Measurements from ENCODE around the gene CATSPERZ.
"Not testable (repeated sequence)": the region's sequence is repeated elsewhere in the genome, so short reads cannot be mapped to it uniquely, and the experiment has no call there.

CATSPERZ gene

GRCh38 chr11:64304316-64305072 is 4.3 kb downstream of the CATSPERZ start:
- DNase-seq (ENCODE audit: low spot score), result peak; percentile 92

DNA sequence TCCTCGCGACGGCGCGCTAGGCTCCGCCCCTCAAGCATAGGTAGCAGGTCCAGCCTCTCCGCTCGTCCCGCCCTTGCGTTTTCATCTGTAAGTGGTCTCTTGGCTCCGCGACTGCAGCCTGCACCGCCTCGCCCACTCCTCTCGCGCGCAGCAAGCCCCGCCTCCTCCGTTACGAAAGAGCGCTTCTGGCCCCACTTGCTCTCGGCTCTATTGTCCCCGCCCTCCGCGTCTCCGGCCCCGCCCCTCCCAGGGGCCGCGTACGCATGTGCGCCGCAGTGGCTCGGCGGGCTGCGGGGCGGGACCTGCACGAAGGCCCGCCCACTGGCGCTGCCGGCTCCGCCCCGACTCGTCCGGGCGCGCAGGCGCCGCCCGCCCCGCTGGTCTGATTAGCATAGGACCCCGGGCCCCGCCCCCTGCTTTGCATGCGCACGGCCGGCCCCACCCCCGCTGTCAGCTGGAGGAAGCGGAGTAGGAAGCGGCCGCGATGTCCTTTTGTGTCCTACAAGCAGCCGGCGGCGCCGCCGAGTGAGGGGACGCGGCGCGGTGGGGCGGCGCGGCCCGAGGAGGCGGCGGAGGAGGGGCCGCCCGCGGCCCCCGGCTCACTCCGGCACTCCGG is 5.0 kb downstream of the CATSPERZ start, which contains the start of gene ESRRA:
Gene ESRRA, plus strand, starts transcription at position 450 of the 616 bp plus-strand sequence. CDS start 1,656 bp downstream, outside the sequence.
- DNase-seq (ENCODE audit: low spot score), result peak; percentile 97

DNA sequence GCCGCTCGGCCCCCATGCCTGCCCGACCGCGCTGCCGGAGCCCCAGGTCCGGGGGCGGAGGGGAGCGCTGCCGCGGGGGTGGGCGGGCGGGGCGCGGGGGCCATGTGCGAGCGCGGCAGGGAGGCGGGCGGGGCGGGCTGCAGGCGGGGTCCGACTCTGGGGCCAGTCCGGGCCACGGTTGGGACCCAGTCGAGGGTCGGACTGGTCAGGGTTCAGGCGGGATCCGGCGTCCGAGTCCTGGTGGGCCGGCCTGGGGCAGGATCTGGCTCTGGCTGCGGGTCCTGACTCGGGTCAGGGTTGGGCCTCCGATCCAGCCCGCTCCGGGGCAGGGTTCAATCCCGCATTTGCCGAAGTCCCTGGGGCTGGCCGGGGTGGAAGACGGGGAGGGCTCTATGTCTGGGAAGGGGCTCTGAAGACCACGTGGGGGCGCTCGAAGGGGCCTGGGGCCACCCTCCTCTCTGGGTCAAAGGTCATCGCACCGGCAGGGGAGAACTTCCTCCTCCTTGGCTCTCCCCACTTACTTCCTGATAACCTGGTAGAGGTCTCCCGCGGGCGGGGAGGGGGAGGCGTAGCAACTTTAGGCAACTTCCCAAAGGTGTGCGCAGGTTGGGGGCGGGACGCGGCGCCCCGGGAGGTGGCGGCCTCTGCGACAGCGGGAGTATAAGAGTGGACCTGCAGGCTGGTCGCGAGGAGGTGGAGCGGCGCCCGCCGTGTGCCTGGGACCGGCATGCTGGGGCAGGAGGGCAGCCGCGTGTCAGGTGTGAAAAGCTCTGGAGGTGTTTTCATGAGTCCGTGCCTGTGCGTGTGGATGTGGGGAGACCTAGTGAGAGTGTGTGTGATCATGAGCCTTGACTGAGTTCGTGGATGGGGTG is 5.8 kb downstream of the CATSPERZ start:
- peak; percentile 73 for DNase-seq (ENCODE audit: low spot score)

DNA sequence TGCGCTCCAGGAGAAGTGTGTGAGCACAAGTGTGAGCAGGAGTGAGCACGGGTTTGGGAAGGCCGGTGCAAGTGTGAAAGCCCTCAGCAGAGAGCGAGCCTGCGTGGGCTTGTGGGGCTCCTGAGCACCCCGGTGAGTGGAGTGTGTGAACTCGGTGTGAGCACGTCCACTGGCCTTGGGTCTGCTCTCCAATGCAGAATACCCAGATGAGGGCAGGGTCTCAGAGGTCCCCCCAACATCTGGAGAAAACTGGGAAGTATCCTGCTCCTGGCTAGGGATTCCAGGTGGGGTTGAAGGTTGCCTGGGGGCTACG is 6.4 kb downstream of the CATSPERZ start:
- no peak for DNase-seq (ENCODE audit: low spot score)

DNA sequence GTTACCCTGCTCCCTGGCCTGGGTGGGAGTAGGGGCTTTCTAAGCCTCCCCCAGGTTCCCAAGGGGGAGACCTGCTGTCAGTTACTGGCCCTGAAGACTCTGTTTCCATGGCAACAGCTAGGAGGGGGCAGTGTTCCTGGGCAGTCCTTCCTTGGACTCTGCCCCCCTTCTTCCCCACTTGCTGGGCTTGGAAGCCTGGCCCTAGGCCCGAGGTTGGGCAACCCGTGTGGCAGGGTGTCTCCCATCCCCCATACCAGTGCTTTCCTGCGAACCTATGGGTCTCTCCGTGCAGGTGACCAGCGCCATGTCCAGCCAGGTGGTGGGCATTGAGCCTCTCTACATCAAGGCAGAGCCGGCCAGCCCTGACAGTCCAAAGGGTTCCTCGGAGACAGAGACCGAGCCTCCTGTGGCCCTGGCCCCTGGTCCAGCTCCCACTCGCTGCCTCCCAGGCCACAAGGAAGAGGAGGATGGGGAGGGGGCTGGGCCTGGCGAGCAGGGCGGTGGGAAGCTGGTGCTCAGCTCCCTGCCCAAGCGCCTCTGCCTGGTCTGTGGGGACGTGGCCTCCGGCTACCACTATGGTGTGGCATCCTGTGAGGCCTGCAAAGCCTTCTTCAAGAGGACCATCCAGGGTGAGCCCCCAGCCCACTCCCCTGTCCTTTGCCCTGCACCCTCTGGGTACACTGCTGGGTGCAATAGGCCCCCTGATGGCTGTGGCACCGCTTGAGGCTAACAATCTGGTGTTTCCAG is 6.9 kb downstream of the CATSPERZ start:
- DNase-seq (ENCODE audit: low spot score), result no peak

- not testable (repeated sequence) for DNase-seq (ENCODE audit: low spot score)
Observed at GRCh38 chr11:64307795-64308194, 7.6 kb downstream of the CATSPERZ start.

- DNase-seq (ENCODE audit: low spot score), result no peak
Observed at GRCh38 chr11:64312947-64313346, 12.8 kb downstream of the CATSPERZ start.

GRCh38 chr11:64313491-64314145 is 13.5 kb downstream of the CATSPERZ start:
- no peak for DNase-seq (ENCODE audit: low spot score)

DNA sequence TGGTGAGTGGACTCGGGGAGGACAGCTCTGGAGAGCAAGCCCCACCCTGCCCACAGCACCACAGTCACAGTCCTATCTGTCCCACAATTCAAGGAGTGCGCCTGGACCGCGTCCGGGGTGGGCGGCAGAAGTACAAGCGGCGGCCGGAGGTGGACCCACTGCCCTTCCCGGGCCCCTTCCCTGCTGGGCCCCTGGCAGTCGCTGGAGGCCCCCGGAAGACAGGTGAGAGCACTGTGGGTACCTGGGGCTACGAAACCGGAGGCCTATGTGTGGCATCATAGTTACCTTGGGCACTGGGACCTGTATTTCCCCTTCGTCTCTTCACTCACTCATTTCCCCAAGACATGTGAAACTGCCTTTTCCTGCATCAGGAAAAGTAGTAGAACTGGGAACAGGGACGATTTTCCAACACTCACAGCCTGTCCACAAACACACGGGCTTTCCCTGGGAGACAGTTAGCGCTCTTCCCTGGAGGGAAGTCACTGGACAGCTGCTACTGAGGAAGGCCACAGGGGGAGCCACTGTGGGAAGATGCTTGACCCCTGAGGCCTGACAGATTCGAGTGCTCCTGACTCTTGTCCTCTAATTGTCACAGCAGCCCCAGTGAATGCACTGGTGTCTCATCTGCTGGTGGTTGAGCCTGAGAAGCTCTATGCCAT is 14.1 kb downstream of the CATSPERZ start:
- DNase-seq (ENCODE audit: low spot score), result no peak

DNA sequence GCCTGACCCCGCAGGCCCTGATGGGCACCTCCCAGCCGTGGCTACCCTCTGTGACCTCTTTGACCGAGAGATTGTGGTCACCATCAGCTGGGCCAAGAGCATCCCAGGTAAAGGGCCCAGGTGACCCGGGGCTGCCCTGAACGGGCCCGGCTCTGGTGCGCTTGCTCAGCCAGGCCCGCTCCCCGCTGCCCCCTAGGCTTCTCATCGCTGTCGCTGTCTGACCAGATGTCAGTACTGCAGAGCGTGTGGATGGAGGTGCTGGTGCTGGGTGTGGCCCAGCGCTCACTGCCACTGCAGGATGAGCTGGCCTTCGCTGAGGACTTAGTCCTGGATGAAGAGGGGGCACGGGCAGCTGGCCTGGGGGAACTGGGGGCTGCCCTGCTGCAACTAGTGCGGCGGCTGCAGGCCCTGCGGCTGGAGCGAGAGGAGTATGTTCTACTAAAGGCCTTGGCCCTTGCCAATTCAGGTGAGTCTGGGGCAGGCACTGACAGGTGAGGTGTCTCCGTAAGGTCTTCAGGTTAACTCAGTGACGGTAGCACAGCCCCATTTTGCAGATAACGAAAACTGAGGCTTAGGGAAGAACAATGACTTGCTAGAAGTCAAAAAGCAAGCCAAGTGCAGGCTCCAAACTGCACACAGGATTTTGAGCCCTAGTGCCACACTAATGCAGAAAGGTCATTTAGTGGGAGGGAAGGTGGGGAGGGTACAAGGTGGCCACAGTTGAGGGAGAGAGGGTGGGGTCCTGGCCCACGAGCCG is 14.8 kb downstream of the CATSPERZ start:
- DNase-seq (ENCODE audit: low spot score), result no peak

- DNase-seq (ENCODE audit: low spot score), result not testable (repeated sequence)
Observed at GRCh38 chr11:64315667-64316526, 15.7 kb downstream of the CATSPERZ start.

DNA sequence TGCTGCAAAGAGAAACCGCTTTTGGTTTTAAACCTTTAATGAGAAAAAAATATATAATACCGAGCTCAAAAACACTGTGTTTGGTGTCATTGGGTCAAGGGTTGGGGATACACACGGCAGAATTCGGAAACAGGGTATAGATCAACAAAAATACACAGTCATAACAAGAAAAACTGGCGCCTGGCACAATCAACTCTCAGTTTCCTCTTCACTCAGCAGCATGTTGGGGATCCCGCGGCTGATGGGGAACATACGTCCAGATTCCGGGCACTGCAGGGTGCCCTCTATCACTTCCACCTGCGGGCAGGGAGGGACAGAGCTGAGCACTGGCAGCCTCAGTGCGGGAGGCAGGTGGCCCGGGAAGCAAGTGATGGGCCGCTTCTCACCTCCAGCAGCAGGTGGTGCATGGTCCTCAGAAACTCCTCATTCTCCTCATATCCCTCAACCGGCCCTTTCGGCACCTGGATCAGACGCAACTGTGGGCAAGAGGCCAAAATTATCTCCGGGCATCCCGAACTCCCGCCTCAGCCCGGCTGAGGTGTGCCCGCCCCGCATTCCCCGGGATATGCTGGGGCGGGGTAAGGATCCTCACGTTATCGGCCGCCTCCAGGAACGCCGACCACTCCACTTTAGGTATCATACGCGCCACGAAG is 16.6 kb downstream of the CATSPERZ start:
- DNase-seq (ENCODE audit: low spot score), result peak; percentile 30

DNA sequence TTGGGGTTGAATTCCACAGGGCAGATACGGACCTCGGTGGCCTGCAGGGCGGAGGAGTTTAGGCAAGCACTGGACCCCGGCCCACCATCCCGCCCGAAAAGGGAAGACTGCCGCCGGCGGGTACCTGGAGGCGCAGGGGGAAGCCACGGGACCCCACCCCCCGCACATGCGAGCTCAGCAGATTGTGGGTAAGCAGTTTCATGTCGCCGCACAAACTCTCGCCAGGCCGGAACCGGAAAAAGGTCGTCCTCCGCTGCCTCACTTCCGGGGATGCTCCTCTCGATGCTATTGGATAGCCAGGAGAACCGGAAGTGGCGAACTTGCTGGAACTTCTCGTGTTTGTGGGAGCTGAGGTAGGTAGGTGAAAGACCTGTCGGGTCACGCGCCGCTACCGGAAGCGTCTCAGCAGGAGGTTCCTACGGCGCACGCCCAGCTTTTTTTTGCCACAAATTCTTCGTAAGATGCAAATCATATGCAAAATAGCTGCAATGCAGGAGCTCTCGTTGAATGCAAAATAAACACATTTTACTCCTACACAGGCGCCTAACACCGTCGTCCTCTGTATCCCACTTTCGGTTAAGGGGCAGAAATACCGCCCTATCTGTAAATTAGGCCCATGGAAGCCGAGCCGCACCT is 17.3 kb downstream of the CATSPERZ start, which contains the start of gene TRMT112:
Gene TRMT112, minus strand, starts transcription at position 235 of the 636 bp plus-strand sequence. Its CDS starts 33 bp downstream, at position 202.
- peak; percentile 98 for DNase-seq (ENCODE audit: low spot score)

DNA sequence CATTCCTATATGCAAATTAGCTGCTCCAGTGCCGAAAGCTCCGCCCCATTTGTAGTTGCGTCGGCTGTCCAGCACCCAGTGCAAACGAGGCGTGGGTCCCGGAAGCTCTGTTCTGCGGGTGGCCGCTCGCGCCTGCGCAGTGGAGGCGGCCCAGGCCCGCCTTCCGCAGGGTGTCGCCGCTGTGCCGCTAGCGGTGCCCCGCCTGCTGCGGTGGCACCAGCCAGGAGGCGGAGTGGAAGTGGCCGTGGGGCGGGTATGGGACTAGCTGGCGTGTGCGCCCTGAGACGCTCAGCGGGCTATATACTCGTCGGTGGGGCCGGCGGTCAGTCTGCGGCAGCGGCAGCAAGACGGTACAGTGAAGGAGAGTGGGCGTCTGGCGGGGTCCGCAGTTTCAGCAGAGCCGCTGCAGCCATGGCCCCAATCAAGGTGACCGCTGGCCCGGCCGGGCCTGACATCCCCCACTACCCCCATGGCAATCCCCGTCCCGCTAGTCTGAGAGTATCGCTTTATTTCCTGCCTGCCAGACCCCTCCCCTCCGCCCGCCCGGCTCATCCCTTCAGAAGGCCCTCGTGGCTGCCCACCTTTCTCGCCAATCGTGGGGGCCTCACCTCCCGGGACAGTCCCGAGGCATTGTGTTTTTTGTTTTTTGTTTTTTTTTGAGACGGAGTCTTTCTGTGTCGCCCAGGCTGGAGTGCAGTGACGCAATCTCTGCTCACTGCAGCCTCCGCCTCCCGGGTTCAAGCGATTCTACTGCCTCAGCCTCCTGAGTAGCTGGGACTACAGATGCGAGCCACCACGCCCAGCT is 18.0 kb downstream of the CATSPERZ start, which contains the start of gene PRDX5:
Gene PRDX5, plus strand, starts transcription at position 161 of the 805 bp plus-strand sequence. Its CDS starts 95 bp downstream, at position 256.
- DNase-seq (ENCODE audit: low spot score), result peak; percentile 97

- DNase-seq (ENCODE audit: low spot score), result no peak
Observed at GRCh38 chr11:64318766-64319761, 18.9 kb downstream of the CATSPERZ start.

DNA sequence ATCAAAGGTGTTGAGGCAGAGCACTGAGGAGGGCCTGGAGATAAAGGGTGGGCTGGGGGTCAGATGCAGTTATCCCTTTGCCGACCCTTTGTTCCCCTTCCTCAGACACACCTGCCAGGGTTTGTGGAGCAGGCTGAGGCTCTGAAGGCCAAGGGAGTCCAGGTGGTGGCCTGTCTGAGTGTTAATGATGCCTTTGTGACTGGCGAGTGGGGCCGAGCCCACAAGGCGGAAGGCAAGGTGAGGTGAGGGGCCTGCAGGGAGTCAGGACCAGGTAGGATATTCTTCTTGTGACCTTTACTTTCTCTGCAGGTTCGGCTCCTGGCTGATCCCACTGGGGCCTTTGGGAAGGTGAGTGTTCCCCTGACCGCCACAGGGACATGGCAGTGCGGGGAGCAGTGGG is 20.4 kb downstream of the CATSPERZ start:
- DNase-seq (ENCODE audit: low spot score), result no peak
